Inflammatory macrophage (primary cell): ENCODE results near the gene EXOG.
"Not testable (repeated sequence)": the region's sequence is repeated elsewhere in the genome, so short reads cannot be mapped to it uniquely, and the experiment has no call there.

Source experiments
- DNase-seq, 2 donors: peaks; one replicate each; pipeline ENCODE4 v3.0.0-alpha.2; 2020 to 2022

EXOG gene

DNA sequence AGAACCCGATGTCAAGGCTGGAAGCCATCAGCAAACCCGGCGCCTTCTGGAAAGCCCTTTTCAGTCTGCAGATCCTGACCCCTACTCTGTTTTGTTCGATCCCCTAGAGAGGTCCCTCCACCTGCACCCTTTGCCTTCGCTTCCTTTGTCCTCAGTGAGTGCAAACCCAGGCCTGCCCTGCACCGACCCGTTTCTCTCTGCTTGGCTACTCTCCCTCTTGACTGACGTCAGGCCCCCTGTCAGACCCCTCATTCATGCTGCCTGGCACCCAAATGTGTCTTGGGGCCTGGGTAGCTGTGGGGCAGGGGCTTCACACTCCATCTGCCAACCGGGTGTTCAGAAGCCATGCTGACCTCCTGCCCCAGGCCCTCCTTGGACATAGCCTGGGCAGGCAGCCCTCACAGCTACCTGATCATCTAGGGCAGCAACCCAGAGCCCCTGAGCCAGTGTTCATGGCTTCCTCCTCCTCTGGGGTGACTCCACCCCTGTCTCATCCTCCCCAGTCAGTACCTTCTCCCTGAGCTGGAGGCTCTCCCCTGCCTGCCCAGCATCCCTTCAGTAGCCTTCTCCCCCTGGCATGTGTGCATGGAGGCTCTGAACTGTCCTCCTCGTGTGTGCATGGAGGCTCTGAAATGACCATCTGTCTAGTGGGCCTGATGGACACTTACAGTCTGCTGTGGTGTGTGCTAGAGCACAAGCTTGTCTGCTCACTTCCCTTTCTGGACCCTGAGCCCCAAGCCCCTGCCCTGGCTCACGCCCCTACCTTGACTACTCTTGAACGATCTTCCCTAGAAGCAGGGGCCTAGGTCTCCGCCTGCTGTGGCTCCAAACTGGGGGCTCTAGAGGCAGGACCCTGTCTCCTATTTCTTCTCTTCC, 69.4 kb downstream of the EXOG start:
- no peak for DNase-seq

DNA sequence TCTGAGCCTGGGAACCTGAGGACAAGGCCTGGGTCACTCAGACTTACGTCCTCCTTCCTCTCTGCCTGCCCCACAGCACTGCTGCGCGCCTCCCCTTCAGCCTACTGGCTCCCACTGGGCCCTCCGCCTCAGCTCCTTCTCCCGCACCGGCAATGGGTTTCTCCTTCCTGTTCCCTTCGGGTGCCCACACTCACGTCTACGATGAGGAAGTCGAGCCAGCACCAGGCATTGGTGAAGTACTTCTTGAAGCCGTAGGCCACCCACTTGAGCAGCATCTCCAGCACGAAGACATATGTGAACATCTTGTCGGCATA, 70.0 kb downstream of the EXOG start:
- peak; percentile 4 to 27 for DNase-seq

DNA sequence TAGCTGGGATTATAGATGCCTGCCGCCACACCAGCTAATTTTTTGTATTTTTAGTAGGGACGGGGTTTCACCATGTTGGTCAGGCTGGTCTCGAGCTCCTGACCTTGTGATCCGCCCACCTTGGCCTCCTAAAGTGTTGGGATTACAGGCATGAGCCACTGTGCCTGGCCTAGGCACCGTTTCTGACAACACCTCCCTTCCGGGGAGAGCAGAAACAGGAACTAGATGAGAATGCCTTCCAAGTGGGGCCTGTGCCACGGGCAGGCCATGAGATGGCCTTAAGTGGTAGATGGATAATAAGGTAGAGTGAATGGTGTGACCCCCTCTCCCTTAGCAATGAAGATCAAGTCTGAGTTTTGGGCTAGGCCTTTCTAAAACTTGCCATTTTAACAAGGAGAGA, 70.7 kb downstream of the EXOG start:
- DNase-seq: not testable (repeated sequence)

DNA sequence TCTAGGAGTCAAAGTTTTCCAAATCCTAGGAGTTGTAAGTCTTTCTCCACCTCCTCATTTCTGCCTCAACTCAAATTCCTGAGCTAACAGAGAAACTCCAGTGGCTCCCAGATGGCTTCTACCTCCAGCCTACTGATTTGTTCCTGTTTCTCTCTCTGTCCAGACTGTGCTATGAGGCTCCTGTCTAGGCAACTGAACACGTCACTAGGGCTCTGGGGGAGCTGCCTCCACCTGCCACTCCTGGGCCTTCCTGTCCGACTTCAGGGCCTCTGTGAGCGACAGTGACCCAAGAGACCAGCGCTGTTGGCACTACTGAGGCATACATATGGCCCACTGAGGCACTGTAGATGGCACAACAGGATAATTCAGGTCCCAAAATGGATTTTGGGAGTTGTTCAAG, 71.4 kb downstream of the EXOG start:
- DNase-seq: no peak

- no peak for DNase-seq
Measured at GRCh38 chr3:38573111-38573510, 77.0 kb downstream of the EXOG start.

DNA sequence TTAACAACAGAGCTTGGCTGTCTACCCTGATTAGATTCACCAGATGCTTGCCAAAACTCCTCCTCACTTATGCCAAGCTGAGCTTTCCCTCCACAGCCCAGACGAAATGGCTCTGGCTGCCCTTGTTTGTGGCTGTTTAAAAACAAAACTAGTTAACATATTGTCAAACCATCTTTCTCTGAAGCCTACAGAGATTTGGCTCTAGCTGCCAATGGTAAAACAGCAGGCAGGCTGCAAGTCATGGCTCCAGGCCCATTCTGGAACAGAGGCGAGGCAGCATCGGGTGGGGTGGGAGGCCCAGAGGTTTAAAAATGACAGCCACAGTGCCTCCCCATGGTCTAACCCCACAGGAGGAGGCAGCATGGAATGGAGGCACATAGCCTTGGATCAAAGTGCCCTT, 77.4 kb downstream of the EXOG start:
- DNase-seq: no peak

- DNase-seq: peak; percentile 2 to 9
Measured at GRCh38 chr3:38574411-38575278, 78.5 kb downstream of the EXOG start.

DNA sequence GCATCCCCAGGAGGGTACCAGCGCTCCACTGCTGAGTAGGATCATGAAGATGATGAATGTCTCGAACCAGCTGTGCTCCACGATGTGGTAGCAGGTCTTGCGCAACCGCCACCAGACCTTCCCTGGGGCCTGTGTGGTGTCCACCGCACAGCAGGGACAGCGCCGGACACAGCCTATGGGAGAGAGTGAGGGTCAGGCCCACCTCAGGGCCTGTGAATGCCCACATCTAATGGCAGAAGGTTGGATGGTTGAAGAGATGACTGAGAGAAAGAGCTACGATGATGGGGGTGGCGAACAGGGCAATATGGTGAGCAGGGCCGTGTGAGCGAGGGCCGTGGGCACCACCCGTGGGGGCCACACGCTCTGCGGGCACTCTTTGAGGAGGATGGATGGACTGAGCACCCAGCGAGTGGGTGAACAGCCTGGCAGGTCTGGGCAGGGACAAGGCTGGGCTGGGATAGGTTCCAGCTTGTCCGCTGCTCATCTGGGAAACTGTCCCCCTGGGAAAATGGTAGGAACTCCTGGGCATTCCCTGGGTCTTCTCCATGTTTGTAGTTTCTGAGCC, 79.2 kb downstream of the EXOG start:
- no peak for DNase-seq
